IPS-NIHi7 (cell line): ENCODE data around the gene KAT8.

ENCODE experiments used
- DNase-seq: peaks from one replicate; pipeline ENCODE4 v3.0.0; 2012; ENCODE audit warnings: mixed read lengths; ENCODE audit errors: extremely low spot score

KAT8 gene

GRCh38 chr16:31117384-31118222, at the start of gene KAT8:
TSS of gene KAT8 (plus strand) at chr16:31117664. CDS start at chr16:31117682, 18 bp downstream.
- DNase-seq: peak; percentile 98

DNA sequence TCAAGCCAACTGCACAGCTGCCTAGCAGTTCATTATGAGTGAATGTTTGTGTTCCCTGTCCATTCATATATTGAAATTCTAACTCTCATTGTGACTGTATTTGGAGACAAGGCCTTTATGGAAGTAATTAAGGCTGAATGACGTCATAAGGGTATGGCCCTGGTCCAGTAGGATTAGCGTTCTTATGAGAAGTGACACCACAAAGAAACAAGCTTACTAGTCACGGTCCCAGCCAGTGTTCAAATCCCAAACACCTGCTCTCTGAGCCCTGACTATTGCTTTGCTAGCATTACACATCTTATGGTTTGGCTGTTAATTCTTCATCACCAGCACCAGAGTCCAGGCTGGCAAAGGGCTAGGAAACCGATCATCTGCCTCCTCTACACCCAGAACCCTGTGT, 45.6 kb upstream of the KAT8 start:
- DNase-seq: no peak

DNA sequence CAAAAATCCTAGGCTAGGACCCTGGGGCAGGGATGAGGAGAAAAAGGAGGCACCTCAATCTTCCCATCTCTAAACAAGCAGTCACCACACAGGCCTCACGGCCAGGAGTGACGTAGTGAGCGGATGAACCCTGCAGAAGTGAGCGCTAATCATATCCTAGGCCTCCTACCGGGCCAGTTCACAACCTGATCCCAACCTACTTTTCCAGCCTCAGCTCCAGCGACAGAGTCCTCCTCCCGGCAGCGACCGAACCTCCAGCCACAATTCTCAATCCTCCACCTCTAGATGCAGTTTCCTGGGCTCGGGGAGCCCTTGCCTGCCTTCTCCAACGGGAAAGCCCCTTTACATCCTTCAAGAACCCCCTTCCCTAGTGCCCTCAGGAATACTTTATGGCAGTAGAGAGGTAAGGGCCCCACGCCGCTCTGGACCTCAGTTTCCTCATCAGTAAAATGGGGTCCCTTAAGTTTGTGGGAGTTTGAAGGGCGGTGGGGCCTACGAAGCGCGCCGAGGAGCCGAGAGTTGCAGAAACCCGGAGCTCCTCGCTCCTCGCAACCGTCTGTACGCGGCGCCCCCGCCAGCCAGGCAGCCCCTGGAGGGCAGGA, 44.8 kb upstream of the KAT8 start:
- DNase-seq: no peak

DNA sequence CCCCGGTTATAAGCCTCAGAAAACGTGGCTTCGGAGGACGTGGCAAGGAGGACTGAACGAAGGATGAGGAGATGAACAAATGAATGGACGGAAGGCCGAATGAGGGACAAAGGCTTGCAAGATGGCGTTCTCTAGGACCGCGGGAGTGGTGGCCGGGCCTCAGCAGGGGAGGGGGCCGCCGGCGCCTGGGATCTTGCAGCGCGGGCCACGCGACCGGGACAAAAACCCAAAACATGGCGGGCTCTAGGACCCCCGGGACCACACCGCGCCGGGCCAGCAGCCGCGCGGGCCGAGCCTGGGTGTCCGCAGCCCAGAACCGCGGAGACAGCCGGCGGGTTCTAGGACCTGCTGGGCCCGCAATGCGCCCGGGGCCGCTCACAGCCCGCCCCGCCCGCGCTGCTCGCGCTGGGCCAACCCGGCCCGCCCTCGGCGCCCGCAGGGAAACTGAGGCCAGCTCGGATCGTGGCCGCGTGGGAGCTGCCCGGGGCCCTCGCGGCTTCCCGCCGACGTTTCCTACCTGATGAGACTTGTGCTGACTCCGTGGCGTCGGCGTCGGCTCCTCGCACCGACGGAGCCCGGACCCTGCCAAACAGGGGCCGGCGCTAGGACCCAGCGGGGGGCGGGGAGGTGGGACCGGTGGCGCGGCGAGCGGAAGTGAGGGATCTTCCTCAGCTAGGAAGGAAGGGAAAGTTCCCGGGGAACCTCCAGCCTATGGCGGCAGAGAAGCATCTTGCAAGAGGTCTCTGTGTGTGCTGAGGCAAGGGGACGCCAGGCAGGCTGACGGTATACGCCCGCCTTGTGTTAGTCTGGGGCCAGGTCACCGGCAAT, 44.1 kb upstream of the KAT8 start:
- DNase-seq: peak; percentile 89

- DNase-seq: peak; percentile 94
Measured at GRCh38 chr16:31073970-31074813, 43.3 kb upstream of the KAT8 start, which contains the start of the genes ZNF646 and ZNF668. TSS of gene ZNF646 (plus strand) at chr16:31074422. CDS start at chr16:31076325, 1,903 bp downstream. TSS of gene ZNF668 (minus strand) at chr16:31074240. CDS start at chr16:31064459, 9,781 bp downstream.

DNA sequence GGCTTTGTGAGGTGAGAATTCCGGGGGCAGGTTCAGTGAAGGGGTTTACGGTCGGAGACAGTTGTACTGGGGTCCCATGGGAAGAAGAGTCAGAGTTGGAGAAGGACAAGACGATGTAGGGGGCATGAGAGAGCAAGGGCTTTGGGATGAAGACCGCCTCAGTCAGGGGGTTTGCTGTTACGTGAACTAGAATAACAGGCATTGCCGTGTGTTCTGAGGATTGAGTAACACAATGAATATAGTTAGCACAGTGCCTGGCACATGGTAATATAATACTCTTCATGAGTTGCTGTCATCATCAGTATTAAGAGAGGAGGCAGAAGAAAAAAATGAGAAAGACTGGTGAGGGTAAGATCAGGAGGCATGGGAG, 42.7 kb upstream of the KAT8 start:
- DNase-seq: no peak

GRCh38 chr16:31076319-31076718, 41.1 kb upstream of the KAT8 start:
- DNase-seq: no peak

GRCh38 chr16:31077024-31077423, 40.4 kb upstream of the KAT8 start:
- no peak for DNase-seq

- DNase-seq: no peak
Measured at GRCh38 chr16:31077592-31078396, 39.7 kb upstream of the KAT8 start.

GRCh38 chr16:31078597-31079341, 38.7 kb upstream of the KAT8 start:
- no peak for DNase-seq

DNA sequence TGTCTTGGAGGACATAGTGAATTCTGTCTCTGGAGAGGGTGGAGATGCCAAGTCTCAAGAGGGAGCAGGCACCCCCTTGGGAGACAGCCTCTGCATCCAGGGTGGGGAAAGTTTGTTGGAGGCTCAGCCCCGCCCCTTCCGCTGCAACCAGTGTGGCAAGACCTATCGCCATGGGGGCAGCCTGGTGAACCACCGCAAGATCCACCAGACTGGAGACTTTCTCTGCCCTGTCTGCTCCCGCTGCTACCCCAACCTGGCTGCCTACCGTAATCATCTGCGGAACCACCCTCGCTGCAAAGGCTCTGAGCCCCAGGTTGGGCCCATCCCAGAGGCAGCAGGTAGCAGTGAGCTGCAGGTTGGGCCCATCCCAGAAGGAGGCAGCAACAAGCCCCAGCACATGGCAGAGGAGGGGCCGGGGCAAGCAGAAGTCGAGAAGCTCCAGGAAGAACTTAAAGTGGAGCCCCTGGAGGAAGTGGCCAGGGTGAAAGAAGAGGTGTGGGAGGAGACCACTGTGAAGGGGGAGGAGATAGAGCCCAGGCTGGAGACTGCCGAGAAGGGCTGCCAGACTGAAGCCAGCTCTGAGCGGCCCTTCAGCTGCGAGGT, 38.0 kb upstream of the KAT8 start:
- DNase-seq: no peak

GRCh38 chr16:31080035-31080629, 37.3 kb upstream of the KAT8 start:
- no peak for DNase-seq

GRCh38 chr16:31080756-31081419, 36.6 kb upstream of the KAT8 start:
- no peak for DNase-seq

DNA sequence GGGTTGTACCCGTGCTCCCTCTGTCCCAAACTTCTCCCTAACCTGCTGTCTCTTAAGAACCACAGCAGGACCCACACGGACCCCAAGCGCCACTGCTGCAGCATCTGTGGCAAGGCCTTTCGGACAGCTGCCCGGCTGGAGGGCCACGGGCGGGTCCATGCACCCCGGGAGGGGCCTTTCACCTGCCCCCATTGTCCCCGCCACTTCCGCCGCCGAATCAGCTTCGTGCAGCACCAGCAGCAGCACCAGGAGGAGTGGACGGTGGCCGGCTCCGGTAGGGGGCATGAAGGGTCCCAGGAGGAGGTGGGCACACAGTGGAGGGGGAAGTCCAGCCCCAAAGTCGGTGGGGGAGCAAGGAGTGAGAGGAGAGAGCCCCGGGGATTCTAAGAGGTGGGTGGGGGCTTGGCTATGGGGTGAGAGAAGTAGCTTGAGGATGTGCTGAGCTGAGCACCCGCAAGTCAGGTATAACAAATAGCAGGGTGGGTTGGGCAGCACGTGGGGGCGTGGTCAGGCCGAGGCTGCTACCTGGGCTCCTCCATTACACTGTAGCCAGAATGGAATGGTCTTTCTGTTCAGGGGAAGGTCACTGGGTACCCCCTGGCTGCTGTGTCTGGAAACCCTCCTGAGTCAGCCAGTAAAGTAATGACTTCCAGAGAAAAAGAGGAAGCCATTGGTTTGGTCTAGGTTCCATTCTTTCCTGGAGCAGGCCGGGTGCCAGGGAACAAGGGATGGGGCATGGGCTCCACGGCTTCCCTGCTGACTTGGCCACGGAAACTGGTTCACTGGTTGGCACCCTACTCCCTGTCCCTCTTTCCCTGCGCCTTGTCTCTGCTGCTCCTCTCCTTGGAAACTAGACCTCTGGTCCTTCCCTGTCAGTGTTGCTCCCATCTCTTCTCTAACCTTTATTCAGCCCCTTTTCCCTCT, 35.8 kb upstream of the KAT8 start:
- no peak for DNase-seq

- DNase-seq: no peak
Measured at GRCh38 chr16:31082368-31083045, 35.0 kb upstream of the KAT8 start.

GRCh38 chr16:31083081-31083480, 34.4 kb upstream of the KAT8 start:
- no peak for DNase-seq

DNA sequence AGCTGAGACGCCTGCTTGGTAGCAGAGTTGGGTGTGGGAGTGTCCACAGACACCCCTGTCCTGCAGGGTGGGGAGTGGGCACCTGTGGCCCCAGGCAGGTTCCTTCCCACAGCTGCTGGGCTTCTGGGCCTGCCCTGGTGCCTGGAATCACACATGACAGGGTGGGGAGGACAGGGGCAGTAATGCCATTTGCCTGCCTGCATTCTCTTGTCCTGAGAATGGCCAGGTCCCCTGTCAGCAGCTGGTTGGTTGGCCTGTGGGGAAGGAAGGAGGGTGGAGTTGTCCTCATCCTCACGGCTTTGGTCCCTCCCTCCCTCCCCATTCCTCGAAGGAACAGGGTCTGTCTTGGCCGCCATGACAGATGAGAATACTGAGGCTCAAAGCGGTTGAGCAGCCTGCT, 33.9 kb upstream of the KAT8 start:
- DNase-seq: no peak
